Activated T-cell treated with anti-CD3 and anti-CD28 coated beads for 24 hours (primary cell): ENCODE data around the gene FUOM.
A peak's percentile ranks its signal among the peaks of the same experiment; 100 is the strongest.

Source experiments
- DNase-seq: peaks from one replicate; pipeline ENCODE4 v3.0.0-alpha.2; 2020; ENCODE audit warnings: low read depth

FUOM gene

GRCh38 chr10:133357285-133358161 is at the start of gene FUOM:
Gene FUOM (minus strand): TSS chr10:133358019. CDS start chr10:133358007, 12 bp downstream.
- peak; percentile 63 for DNase-seq

- DNase-seq, result no peak
Measured at GRCh38 chr10:133405844-133406527, 48.2 kb upstream of the FUOM start.

GRCh38 chr10:133405272-133405671 is 47.5 kb upstream of the FUOM start:
- no peak for DNase-seq

- DNase-seq, result no peak
Measured at GRCh38 chr10:133403784-133404183, 46.0 kb upstream of the FUOM start.

GRCh38 chr10:133403359-133403758 is 45.5 kb upstream of the FUOM start:
- no peak for DNase-seq

- no peak for DNase-seq
Measured at GRCh38 chr10:133401981-133402725, 44.3 kb upstream of the FUOM start.

GRCh38 chr10:133401500-133401899 is 43.7 kb upstream of the FUOM start:
- DNase-seq, result no peak

GRCh38 chr10:133400624-133401424 is 43.0 kb upstream of the FUOM start:
- DNase-seq, result no peak

GRCh38 chr10:133399123-133399601 is 41.3 kb upstream of the FUOM start:
- no peak for DNase-seq

GRCh38 chr10:133397938-133398337 is 40.1 kb upstream of the FUOM start:
- DNase-seq, result no peak

GRCh38 chr10:133396035-133396624 is 38.3 kb upstream of the FUOM start:
- no peak for DNase-seq

GRCh38 chr10:133394801-133395221 is 37.0 kb upstream of the FUOM start:
- no peak for DNase-seq

- peak; percentile 93 for DNase-seq
Measured at GRCh38 chr10:133394064-133394663, 36.3 kb upstream of the FUOM start, which contains the start of gene MTG1. Gene MTG1 (plus strand): TSS chr10:133394157. CDS start chr10:133394221, 64 bp downstream.

- DNase-seq, result no peak
Measured at GRCh38 chr10:133393401-133394063, 35.7 kb upstream of the FUOM start.

GRCh38 chr10:133391761-133392518 is 34.1 kb upstream of the FUOM start:
- DNase-seq, result no peak

GRCh38 chr10:133391249-133391635 is 33.4 kb upstream of the FUOM start:
- no peak for DNase-seq

GRCh38 chr10:133390597-133391248 is 32.9 kb upstream of the FUOM start:
- DNase-seq, result no peak

- DNase-seq, result no peak
Measured at GRCh38 chr10:133388973-133389818, 31.4 kb upstream of the FUOM start.
